ENCODE results near the gene E2F3.

Gene E2F3

DNA sequence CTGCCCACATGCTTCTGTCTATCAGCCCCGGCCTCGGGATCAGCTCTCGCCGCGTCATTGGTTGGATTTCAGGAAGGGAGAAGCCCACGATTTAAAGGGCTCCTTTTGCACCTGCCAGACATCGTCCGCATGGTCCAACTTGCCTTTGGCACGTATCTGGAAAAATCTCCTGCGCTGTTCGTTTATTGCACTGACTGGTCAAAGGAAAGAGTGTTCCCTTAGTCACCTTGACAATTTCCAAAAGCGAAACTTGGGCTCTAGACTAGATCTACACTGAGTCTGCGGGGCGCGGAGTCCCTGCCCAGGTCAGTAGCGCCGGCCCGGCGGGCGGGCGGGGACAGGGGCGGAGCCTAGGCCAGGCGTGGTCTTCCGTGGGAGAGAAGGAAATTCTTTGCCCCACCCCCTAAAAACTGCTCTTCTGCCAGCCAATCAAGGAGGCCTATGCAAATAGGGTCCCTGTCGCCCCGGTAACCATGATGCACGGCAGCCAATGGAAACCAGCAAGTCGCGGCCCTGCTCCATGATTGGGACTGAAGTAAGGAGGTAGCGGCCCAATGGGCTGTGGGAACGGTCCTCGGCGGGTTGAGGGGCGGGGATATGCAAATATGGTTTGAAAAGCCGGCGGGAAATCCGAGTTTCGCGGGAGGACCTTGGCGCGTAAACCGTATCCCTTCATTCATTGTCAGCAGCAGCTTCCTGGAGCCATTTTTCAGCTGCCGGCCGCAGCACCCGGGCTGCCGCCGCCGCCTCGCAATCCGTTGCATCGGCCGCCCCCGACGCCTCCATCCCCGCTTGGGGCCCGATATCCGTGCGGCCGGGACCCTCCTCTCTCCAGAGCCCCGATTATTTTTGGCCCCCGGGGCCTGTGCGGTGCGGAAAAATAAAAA lies at the start of gene E2F3:
Gene E2F3 (plus strand): TSS at position 675 of the 887 bp plus-strand sequence. CDS start 354 bp downstream, outside the sequence.
- FAIRE-seq (peak; percentile 99), DNase-seq (ENCODE audit: insufficient read length, low spot score) (peak; percentile 96)

DNA sequence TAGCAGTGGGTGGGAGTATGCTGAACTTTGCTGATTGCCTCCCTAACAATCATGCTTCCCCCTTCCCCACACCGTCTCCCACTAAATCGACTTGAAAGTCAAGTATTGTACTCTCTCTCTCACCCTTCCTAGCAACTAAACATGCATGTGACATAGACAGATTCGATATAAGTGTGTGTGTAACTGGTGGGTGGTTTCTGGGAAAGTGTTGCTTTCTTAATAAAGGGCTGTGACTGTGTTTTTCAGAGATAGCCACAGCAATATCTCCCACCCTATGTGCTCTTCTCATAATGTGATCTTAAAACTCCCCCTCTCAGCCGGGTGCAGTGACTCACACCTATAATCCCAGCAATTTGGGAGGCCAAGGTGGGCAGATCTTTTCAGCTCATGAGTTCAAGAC lies 49.3 kb upstream of the E2F3 start:
- FAIRE-seq (no peak), DNase-seq (ENCODE audit: insufficient read length, low spot score) (no peak)

DNA sequence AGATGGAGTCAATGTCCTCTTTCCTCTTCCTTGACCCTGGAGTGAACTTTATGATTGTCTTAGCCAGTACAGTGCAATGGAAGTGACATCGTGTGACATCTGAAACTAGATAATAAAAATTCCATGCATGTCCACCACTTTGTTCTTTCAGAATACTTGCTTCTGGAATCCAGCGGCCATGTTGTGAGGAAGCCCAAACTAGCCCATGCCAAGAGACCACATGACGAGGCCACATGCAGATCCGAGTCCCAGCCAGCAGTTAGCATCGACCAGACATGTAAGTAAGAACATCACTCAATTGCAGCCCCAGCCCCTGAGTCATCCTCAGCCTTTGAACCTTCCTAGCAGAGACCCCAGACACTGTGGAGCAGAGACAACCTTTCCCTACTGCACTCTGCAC lies 48.5 kb upstream of the E2F3 start:
- FAIRE-seq: no peak

DNA sequence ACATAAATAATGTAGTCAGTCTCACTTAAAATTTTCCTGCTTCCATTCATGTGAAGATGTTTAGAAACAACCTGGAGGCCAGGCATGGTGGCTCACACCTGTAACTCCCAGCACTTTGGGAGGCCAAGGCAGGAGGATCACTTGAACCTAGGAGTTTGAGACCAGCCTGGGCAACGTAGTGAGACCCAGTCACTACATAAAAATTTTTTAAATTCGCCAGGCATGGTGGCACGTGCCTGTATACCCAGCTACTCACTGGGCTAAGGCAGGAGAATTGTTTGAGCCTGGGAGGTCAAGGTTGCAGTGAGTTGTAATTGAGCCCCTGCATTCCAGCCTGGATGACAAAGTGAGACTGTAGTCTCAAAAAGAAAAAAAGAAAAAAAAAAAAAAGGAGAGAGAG lies 47.3 kb upstream of the E2F3 start:
- no peak for FAIRE-seq
- no peak for DNase-seq (ENCODE audit: insufficient read length, low spot score)

More for the DNA sequence above, 48.5 kb upstream of the E2F3 start:
- no peak for DNase-seq (ENCODE audit: insufficient read length, low spot score)

DNA sequence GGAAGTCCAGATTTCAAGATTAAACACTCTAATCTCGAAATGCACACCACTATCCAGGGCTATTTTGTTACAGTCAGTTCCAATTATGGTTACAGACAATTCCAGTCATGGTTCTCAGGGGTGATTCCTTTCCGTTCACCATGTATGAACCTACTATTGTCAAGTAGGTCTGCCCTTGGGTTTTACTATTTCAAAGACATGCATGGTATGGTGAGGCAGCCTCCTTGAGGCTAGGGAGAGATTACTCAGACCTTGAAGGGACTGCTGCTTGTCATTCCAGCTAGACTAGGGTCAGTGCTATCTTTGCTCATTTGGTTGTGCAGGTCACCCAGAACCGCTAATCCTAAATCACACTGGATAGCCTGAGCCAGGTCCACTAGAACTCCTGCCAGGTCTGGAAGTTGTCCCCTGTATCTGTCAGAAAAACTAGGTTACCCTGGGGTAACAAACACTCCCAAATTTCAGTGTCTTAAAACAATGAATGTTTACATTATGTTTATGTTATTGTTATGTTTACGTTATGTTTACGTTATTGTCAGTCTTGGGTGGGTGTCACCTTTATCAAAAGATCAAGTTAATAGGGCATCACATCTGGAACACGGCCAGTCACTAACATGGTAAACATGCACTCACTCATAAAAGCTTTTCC lies 41.1 kb upstream of the E2F3 start:
- DNase-seq (ENCODE audit: insufficient read length, low spot score): no peak
- FAIRE-seq: no peak

DNA sequence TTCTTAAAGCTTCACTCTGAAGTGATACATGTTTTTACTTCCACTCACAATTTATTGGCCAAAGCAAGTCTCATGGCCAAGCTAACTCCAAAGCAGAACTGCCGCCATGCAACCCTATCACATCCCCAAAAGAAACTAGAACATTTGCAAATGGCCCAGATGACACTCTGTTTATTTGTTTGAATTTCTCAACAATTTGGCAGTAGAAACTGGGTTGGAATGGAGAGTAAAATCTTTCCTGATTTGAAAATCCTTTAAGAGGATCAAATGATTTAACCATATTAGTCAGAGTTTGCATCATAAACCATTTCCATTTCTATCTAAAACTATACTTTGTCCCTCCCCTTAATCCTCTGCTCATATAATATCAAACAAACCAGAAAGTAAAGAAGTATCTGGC lies 39.1 kb upstream of the E2F3 start:
- FAIRE-seq (no peak), DNase-seq (ENCODE audit: insufficient read length, low spot score) (no peak)

DNA sequence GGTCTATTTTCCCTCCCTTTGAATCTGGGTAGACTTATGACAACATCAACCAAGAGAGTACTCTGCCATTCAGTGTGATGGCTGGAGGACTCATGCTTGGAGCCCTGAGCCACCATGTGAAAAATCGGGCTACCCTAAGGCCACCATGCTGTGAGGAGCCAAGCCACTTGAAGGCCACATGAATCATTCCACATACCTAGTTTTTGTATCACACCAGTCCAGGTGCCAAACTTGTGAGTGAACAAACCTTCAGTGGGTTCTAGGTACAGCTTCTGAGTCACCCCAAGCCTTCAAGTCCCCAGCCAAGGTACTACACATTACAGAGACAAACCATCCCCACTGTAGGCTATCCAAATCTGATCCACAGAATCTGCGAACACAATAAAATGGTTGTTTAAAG lies 37.4 kb upstream of the E2F3 start:
- no peak for FAIRE-seq
- no peak for DNase-seq (ENCODE audit: insufficient read length, low spot score)

DNA sequence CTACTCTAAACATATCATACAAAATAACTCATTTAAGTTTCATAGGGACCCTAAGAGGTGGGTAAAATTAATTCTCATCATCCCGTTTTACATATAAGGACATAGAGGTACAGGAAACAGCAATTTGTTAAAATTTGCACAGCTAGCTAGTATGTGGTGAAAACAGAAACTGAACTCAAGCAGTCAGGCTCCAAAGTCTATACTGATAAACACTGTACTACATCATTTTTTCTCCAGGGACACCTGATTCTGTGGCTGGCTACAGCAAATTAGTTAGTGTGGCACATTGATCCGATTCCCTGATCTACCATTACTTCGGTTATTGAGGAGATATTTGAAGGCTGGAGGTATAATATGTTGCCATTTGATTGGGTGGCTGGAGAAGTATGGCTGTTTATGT lies 36.2 kb upstream of the E2F3 start:
- DNase-seq (ENCODE audit: insufficient read length, low spot score): no peak
- peak; percentile 62 for FAIRE-seq

DNA sequence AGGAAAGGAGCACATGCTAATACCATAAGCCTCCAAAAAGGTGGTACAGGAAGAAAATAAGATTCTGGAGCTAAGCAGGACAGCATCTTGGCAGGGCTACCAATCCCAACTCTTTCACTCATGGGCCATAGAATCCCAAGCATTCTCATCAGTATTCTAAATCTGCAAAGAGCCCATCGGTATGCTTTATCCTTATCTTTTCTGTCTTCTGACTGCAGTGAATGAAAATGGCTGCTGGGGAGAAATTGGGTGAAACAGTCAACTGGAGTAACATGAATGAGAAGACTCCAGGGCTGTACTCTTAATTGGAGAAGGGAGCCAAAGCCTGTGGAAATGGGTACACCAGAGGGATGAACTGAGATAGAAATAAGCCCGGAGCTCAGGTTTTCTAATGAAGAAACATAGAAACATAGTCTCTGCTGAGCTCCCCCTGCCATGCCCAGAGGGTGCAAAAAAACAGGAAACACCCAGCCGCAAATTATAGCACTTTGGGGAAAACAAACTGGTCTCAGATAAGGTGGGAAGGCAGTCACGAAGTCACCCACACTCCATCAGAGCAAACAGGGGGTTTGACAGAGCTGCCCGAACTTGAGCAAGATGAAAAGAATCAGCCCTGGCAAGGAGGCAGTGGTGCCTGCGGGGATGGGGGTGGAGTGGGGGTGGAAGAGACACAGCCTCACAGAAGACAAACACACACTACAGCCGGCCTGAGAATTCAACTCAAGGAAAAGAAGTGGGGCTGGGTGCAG lies 35.4 kb upstream of the E2F3 start:
- DNase-seq (ENCODE audit: insufficient read length, low spot score) (no peak), FAIRE-seq (no peak)

DNA sequence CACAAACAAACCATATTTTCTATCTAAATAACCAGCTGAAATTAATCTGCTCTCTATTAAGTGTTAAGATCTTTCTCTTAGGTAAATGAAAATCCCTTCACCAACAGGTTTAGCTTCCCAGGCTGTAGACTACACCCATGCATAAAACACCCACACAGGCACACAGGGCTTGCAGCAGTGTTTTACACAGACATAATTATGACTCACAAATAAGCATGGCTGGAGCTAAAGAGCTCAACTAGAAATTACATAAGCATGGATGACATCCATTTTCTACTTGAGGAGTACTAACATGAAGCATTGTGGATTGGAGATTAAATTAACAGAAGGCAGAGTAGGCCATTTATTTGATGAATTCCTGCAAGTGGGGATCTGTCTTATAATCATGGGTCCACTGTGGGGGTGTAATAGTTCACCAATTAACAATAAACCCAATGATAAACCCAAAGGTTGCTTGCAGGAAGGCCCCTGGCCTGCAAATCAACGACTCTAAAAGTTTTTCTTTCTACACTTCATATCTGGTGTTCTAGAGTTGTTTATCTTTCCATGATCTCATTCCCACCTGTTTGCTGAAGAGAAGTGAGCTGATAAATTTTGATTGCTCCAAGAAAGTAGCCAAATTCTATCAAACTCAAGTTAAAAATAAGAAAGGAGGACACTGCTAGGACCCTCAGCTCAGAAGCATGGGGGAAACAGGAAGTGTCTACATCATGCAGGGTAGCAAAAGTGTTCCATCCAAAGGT lies 33.8 kb upstream of the E2F3 start:
- DNase-seq (ENCODE audit: insufficient read length, low spot score) (no peak), FAIRE-seq (no peak)

DNA sequence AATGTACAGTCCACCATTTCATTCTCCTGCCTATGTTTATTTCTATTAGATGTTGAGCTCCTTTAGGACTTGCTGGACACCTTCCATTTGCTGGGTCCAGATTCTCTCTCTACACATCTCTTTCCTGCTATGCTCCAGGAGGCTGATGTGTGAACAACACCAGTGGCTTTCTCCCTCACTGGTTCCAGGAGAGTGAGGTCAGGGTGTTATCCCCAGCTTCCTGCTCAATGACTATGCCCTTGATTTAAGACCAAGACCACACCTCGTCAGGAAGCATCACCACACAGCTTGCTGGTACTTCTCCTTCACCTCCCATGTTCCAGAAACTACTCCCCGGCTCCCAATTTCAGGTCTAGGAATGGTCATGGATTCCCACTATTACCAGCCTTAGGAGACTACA lies 31.3 kb upstream of the E2F3 start:
- no peak for FAIRE-seq

DNA sequence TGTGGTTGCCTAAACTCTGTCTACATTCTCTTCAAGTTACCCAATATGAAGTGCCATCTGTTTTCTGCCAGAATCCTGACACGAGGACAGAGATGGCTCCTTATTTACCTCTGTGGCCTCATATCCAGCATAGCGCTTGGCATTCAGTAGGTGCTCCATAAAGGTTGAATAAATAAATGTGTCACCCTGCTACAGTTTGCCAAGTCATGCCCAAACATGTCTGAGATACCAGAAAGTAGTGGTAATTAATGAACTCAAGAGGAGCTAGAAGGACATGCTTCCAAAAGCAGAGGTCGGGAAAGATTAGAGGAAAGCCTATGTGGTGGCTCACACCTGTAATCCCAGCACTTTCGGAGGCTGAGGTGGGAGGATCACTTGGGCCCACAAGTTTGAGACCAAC lies 30.9 kb upstream of the E2F3 start:
- DNase-seq (ENCODE audit: insufficient read length, low spot score): no peak

More for the DNA sequence above, 31.3 kb upstream of the E2F3 start:
- DNase-seq (ENCODE audit: insufficient read length, low spot score): no peak

DNA sequence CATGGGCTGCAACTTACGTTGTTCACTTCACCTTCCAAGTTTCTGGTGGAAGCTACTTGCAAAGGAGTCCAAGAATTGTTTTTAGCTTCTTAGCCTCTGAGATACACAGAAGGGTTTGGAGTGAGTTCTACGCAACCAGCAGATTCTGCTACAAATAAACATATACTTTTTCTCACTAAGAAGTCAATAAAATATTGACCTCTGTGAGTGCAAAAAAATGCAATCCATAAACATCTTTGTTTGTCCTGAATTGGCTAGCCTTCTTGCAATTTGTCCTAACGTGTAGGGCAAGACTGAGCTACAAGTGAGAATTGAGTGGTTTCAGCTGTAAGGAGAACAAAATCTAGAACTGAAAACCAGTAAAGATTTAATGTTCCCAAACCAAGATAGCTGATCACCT lies 26.2 kb upstream of the E2F3 start:
- DNase-seq (ENCODE audit: insufficient read length, low spot score) (no peak), FAIRE-seq (no peak)

More for the DNA sequence above, 30.9 kb upstream of the E2F3 start:
- FAIRE-seq: no peak

DNA sequence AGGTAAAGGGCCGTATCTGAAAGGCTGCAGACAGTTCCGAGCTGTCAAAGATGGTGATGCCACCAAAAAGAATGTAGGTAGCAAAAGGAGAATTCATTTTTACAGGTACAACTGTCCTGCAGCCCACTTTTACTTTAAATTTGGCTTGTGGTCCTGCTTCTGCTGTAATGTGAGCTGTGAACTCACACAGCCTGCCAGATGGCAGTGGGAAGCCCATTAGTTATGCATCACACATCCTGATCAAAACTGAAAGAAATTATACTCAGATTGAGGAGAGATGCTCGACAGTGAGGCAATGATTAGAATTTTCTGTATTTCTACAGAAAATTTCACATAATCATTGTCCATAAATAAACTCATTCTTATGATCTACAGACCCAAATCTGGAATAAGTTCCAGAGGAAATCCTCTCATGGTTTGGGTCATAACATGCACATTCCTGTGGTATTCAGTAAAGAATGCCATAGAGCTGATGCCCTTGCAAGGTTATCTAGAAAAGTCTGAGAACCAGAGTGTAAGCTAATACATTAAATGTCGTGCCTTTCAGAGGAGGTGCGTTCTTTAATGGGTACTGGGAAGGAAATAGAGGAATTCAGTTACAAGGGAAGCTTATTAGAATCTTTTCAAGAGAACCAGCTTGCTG lies 23.9 kb upstream of the E2F3 start:
- DNase-seq (ENCODE audit: insufficient read length, low spot score) (no peak), FAIRE-seq (no peak)

DNA sequence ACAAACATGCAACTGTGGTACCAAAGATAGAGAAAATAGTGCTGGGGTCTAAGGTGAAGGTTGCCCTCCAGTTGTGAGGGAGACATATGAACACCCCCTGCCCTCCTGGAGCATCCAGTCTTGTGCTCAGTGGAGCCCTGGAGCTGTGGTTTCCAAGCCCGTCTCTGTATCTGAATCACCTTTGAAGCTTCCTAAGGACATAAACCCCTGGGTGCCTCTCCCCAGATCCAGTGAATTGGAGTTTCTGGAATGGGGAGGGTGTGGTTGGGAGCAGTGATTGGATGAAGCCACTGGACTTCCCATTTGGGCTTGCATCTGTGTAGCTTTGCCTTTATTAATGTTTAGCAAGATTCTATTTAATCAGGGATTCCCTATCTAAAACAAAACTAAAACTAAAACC lies 22.4 kb upstream of the E2F3 start:
- no peak for FAIRE-seq
- no peak for DNase-seq (ENCODE audit: insufficient read length, low spot score)

DNA sequence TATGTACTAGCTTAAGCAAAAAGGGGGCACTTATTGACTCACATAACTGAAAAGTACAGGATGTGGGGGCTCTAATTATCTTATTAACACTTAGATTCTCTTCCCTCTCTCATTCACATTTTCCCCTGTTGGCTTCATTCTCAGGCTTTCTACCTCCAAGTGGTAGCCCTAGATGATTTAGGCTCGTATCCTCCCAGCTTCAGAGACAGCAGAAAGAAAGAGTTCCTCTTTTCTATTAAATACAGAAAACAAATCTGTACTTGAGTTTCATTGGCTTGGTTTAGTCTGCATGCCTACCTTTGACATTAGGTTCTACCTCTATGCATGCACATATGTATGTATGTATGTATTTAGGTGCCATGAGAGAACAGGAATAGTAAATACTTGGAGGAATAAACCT lies 15.5 kb upstream of the E2F3 start:
- no peak for DNase-seq (ENCODE audit: insufficient read length, low spot score)
- FAIRE-seq: no peak

DNA sequence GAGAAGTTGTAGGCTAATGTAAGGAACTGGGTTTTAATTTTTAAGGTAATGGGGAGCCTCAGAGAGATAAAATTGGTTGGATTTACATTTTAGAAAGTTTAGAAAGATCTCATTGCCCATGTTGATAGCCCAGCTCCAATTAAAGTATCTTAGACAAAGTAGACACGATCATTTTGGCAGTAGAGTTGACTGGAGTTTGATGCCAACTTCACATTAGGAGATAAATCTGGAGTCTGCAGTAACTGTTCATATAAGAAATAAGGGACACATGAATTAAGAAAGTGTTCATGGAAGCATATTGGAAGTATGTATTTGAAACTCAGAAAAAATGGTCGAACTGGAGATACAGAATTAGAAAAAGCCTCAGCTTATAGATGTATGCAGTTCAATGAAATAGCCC lies 12.6 kb upstream of the E2F3 start:
- FAIRE-seq (no peak), DNase-seq (ENCODE audit: insufficient read length, low spot score) (no peak)

DNA sequence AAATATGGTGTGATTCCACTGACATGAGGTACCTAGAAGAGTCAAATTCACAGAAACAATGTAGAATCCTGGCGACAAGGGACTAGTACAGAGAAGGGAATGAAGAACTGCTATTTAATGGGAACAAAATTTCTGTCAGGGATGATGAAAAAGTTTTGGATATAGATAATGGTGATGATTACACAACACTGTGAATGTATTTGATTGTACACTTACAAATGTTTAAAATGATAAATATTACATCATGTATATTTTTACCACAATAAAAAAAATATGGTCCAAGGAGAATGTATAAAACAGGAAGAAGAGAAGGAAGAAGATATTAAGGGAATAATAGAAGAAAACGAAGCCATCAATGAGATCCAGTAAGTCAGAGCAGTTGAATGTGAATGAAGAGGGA lies 8.4 kb upstream of the E2F3 start:
- DNase-seq (ENCODE audit: insufficient read length, low spot score) (no peak), FAIRE-seq (no peak)

DNA sequence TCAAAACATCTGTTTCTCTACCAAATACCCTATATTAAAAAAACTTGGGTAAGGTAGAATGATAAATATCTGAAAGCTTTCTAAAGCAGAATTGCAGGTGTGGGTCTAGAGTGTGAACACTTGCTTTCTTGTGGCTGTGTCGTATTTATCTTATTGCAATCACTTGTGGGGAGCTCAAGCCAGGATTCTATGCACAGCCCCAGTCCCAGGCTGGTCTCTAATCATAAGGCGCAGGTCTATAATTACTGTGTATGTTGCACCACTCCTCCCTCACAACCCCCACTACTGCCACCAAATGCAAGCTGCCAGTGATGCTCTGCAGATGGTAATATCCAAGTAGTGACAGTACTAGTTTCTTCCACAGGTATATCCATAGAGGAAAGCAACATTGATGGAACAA lies 2.2 kb upstream of the E2F3 start:
- FAIRE-seq: no peak

DNA sequence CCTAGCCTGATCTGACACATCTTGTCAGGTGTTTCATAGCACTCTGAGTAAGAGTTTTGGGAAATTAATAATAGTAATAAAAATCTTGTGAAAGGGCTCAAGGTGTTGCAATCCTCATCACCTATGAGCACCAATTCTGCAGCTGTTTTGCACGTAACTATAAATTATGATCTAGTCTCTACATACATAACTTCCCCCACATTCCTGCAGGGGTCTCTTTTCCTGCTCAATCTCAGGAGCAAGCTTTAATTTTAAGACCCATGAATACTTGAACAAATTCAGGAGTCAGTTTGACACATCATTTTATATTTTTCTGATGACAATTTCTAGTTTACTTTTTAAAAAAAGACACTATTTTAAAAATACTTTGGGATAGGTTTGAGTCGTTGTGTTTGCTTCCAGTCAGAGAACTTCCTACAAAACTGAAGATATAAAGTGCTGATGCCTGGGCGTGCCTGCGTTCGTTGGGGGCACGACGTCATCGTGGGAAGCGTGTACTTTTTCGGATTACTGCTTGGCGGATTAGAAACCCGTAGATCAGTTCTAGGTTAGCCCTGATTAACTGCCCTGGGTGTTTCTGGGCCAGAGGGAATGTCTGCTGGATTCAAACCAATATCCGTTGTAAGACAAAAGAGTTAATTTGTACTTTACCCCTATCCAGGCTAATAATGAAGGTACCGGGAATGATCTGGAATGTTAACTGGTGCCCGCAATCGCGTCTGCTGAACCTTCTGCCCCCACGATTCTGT lies 1.0 kb upstream of the E2F3 start:
- no peak for FAIRE-seq
- DNase-seq (ENCODE audit: insufficient read length, low spot score): no peak

More for the DNA sequence above, 2.2 kb upstream of the E2F3 start:
- DNase-seq (ENCODE audit: insufficient read length, low spot score): no peak
